GM12878 (cell line): ENCODE data around the gene SLC44A4. TPM values are rescaled to one million over a fixed set of nuclear protein-coding genes. Genes with fewer than 3 reads are reported as not detected.
A peak's percentile ranks its signal among the peaks of the same experiment; 100 is the strongest.
"Not testable (repeated sequence)": the region's sequence is repeated elsewhere in the genome, so short reads cannot be mapped to it uniquely, and the experiment has no call there.

Experiments
- ATAC-seq: fragments of 200-7000 bp; cut with Tn5 transposase; 3 replicates; pipeline ENCODE4 v1.9.1; 2020; ENCODE audit warnings: mild to moderate bottlenecking, moderate library complexity
- BruUV-seq: library from RNA; stranded (reverse); fragments of 400-500 nt; replicated peaks from 2 replicates; lab custom pipeline; 2021; lab: Mats Ljungman, UMichigan
- CTCF ChIA-PET: fragments of 300-600 bp; sonication (Branson Sonifier 250); formaldehyde crosslinking; extraction: SDS; loops from one replicate; lab custom pipeline; 2021; ENCODE audit warnings: inconsistent platforms; lab: Yijun Ruan, JAX
- POLR2A ChIA-PET: fragments of 350-600 bp; formaldehyde crosslinking; extraction: SDS; loops from one replicate; lab custom pipeline; 2021; ENCODE audit warnings: inconsistent platforms; lab: Charles Lee
- RAD21 ChIA-PET: fragments of 300-600 bp; sonication (Branson Sonifier 250); formaldehyde crosslinking; loops from one replicate; lab custom pipeline; 2023; ENCODE audit warnings: antibody characterized with exemption; ENCODE audit not compliant: unreplicated experiment; lab: Charles Lee
- SMC1A ChIA-PET: fragments of 300-600 bp; sonication (Branson Sonifier 250); formaldehyde crosslinking; loops from one replicate; lab custom pipeline; 2023; ENCODE audit not compliant: unreplicated experiment, uncharacterized antibody; lab: Charles Lee
- DNase-seq: peaks from one replicate; pipeline ENCODE4 v3.0.0-alpha.2; 2011; ENCODE audit warnings: low read depth, low spot score
- FAIRE-seq: peaks from 3 replicates; lab custom pipeline; 2011; peaks lifted over from hg19 to GRCh38; lab: Jason Lieb, UNC
- H2AFZ ChIP-seq: 2 replicates; pipeline ENCODE4 v1.6.0; 2011; ENCODE audit warnings: low read depth, low read length, control low read depth; ENCODE audit not compliant: control insufficient read depth
- H3K27ac ChIP-seq: 2 replicates; pipeline ENCODE4 v1.5.1; 2011; ENCODE audit warnings: control low read depth; ENCODE audit not compliant: control insufficient read depth, insufficient read depth
- H3K27me3 ChIP-seq, 2 experiments: replicated peaks in 1 of 2; 2 replicates each; pipeline versions ENCODE4 v1.6.0 to v1.6.1; 2011; ENCODE audit warnings: low read length in 1 of 2; ENCODE audit not compliant: control insufficient read depth in 2 of 2, insufficient read depth in 2 of 2
- H3K36me3 ChIP-seq, 2 experiments: 2 replicates each; pipeline ENCODE4 v1.5.1; 2011; ENCODE audit warnings: low read length in 1 of 2; ENCODE audit not compliant: control insufficient read depth in 2 of 2, insufficient read depth in 2 of 2
- H3K4me1 ChIP-seq: 2 replicates; pipeline ENCODE4 v1.6.1; 2011; ENCODE audit warnings: mild to moderate bottlenecking, low read length, moderate library complexity, mixed read lengths; ENCODE audit not compliant: control insufficient read depth, insufficient read depth
- H3K4me2 ChIP-seq: 2 replicates; pipeline ENCODE4 v1.6.0; 2011; ENCODE audit warnings: control low read depth; ENCODE audit not compliant: control insufficient read depth, insufficient read depth
- H3K4me3 ChIP-seq: fragments of 200-600 bp; sonication (generic); 2 replicates; pipeline ENCODE4 v1.5.1; 2016
- H3K79me2 ChIP-seq: 2 replicates; pipeline ENCODE4 v1.6.0; 2011; ENCODE audit warnings: low read length; ENCODE audit not compliant: control insufficient read depth, insufficient read depth
- H3K9ac ChIP-seq: 2 replicates; pipeline ENCODE4 v1.8.0; 2011; ENCODE audit warnings: low read length, control low read depth, mixed read lengths; ENCODE audit not compliant: control insufficient read depth, insufficient read depth
- H3K9me3 ChIP-seq: replicated peaks from 3 replicates; pipeline ENCODE4 v1.5.1; 2011; ENCODE audit warnings: mild to moderate bottlenecking, low read length; ENCODE audit not compliant: control insufficient read depth, insufficient read depth
- H4K20me1 ChIP-seq: 2 replicates; pipeline ENCODE4 v1.6.0; 2011; ENCODE audit not compliant: control insufficient read depth, insufficient read depth
- BMI1 ChIP-seq: fragments of 450-650 bp; IDR thresholded peaks from 2 replicates; pipeline ENCODE4 v1.6.1; 2016; ENCODE audit warnings: mild to moderate bottlenecking, moderate library complexity, borderline replicate concordance
- IRF3 ChIP-seq: fragments of 450-650 bp; IDR thresholded peaks from 2 replicates; pipeline ENCODE4 v1.6.1; 2014; ENCODE audit warnings: mild to moderate bottlenecking
- MTA2 ChIP-seq: fragments of 450-650 bp; IDR thresholded peaks from 2 replicates; pipeline ENCODE4 v1.6.1; 2016; ENCODE audit warnings: low read depth, mild to moderate bottlenecking, moderate library complexity
- NFYA ChIP-seq: IDR thresholded peaks from 2 replicates; pipeline ENCODE4 v1.6.1; 2011; ENCODE audit warnings: low read depth, mild to moderate bottlenecking, low read length, improper control_type of control experiment, borderline replicate concordance
- POLR2AphosphoS2 ChIP-seq: IDR thresholded peaks from 2 replicates; pipeline ENCODE4 v1.6.1; 2011; ENCODE audit warnings: low read depth, mild to moderate bottlenecking, low read length, improper control_type of control experiment, moderate library complexity
- SUPT20H ChIP-seq: IDR thresholded peaks from 2 replicates; pipeline ENCODE4 v1.6.1; 2011; ENCODE audit warnings: low read depth, mild to moderate bottlenecking, low read length, moderate library complexity, borderline replicate concordance; ENCODE audit not compliant: control insufficient read depth
- WGBS: methylation state at CpG from one replicate; pipeline ENCODE4 v1.1.6; 2016; ENCODE audit warnings: low lambda C conversion rate; ENCODE audit not compliant: insufficient replicate concordance, insufficient coverage; ENCODE audit errors: missing lambda C conversion rate; 5-methylcytosine and 5-hydroxymethylcytosine counted together
- in situ Hi-C: fragments of 300-500 bp; cut with MboI; formaldehyde crosslinking; loops from 9 replicates; pipeline ENCODE4 v1.14.3; 2018; ENCODE audit warnings: mixed read lengths
- intact Hi-C: fragments of 100-400 bp; cut with micrococcal nuclease; formaldehyde crosslinking; loops from one replicate; pipeline ENCODE4 v1.14.2; 2022; ENCODE audit not compliant: unreplicated experiment
- polyA plus RNA-seq, 11 experiments: library from polyadenylated mRNA; depleted of rRNA in 4 of 11; unstranded in 6 of 11; stranded (reverse) in 5 of 11; fragments of >200 nt; fragmentation: Nextera tagmentation in 4 of 11; fragmentation: Illumina TruSeq in 1 of 11; extraction: Ambion mirVana in 4 of 11; extraction: Trizol in 1 of 11; gene quantifications; 1 replicate in 1 of 11; 2 replicates in 10 of 11; pipeline versions ENCODE4 v1.2.1 to v1.2.3, GENCODE V29; 2011 to 2016; ENCODE audit warnings: inconsistent platforms in 2 of 11, missing spikeins in 2 of 11, low read depth in 1 of 11
- total RNA-seq, 4 experiments: library from RNA; depleted of rRNA in 3 of 4; stranded (reverse); fragments of >200 nt in 3 of 4; fragmentation: Illumina TruSeq in 1 of 4; extraction: Trizol in 1 of 4; gene quantifications; 2 replicates each; pipeline versions ENCODE4 v1.2.1 to v1.2.3, GENCODE V29; 2013 to 2021

The SLC44A4 gene
- total and polyA plus RNA-seq, 10 of the 15 experiments (the other 5 are each of a cell fraction or from before 2014, with no cell fraction given) = 0.04 to 0.24 (median 0.15) TPM; not detected in 3

DNA sequence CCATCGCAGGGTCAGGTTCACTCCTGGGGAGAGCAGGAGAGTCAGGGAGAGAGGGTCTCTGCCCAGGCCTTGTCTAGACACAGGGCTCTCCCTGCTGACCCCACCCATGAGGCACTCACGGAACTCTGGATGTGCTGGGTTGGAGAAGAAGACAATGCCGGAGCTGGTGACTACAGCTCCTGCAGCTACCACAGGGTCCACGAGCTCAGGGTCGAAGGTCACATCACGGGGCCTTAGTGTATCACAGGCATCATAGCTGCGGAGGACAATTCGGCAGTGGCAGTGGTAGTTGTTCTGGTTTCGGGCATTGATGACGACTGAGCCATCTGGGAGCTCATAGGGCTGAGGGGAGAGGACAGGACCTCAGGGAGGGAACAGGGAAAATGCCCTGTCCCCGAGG lies 18.9 kb downstream of the SLC44A4 start:
- peaks cover 0 to 3% of the 10 kb centered on the region in 2 experiments; a peak in 1 of 4 replicates for H3K36me3 ChIP-seq
- H3K79me2 ChIP-seq = no peaks in the 10 kb centered on the region; the same call in 1 of the 2 replicates
- in situ Hi-C loops = no loop called here
- 78% methylated on average over 11 of the region's 11 CpGs for WGBS
- ChIA-PET CTCF (interaction anchor here (1.3 to 1.4 kb wide), 2 partner anchors 30 to 90 kb away, joined by 3 to 4 read pairs; no protein-coding TSS in a partner anchor), RAD21 (interaction anchor here (0.9 kb wide), 1 partner anchor 260 kb away, joined by 3 read pairs; no protein-coding TSS in a partner anchor), POLR2A (interaction anchor here (1.5 kb wide), 1 partner anchor 23 kb away, joined by 4 read pairs; no protein-coding TSS in a partner anchor), SMC1A (no interaction called here)
- no peak for DNase-seq
- H3K27me3 ChIP-seq = no peaks in the 10 kb centered on the region
- intact Hi-C loops = no loop called here
- no peaks in the 10 kb centered on the region for H4K20me1 ChIP-seq
- ATAC-seq = no peak
- BruUV-seq = no TSS peak
- H2AFZ ChIP-seq = no peak overlapping the region
- no peaks in the 10 kb centered on the region for H3K9me3 ChIP-seq
- no peak for FAIRE-seq
- H3K4me3 ChIP-seq = no peak overlapping the region
- TF ChIP-seq SUPT20H = no peak
- TF ChIP-seq BMI1 = no peak
- TF ChIP-seq NFYA = no peak
- no peak for TF ChIP-seq MTA2
- 0 out of 2 replicates have a peak, but pooled peaks have one; percentile 19 for TF ChIP-seq POLR2AphosphoS2
- TF ChIP-seq, all 136 proteins: peak for 1
- H3K9ac ChIP-seq = no peak overlapping the region
- peaks cover 11% of the 10 kb centered on the region for H3K4me1 ChIP-seq
- no peak overlapping the region for H3K27ac ChIP-seq
- H3K4me2 ChIP-seq = no peak overlapping the region

GRCh38 chr6:31858707-31859106 lies 20.1 kb downstream of the SLC44A4 start:
- CTCF ChIA-PET = interaction anchor here (0.7 kb wide), 1 partner anchor 131 kb away, joined by 4 read pairs; no protein-coding TSS in a partner anchor
- in situ Hi-C loops = no loop called here
- WGBS = 91% methylated on average over 8 of the region's 8 CpGs

GRCh38 chr6:31857774-31858173 lies 21.0 kb downstream of the SLC44A4 start:
- RAD21 ChIA-PET, H3K27me3 ChIP-seq, H3K4me1 ChIP-seq, H3K9ac ChIP-seq, FAIRE-seq, H3K4me2 ChIP-seq, SMC1A ChIA-PET, intact Hi-C loops, in situ Hi-C loops, DNase-seq, H4K20me1 ChIP-seq, H3K79me2 ChIP-seq, CTCF ChIA-PET, H3K4me3 ChIP-seq, H3K36me3 ChIP-seq, H2AFZ ChIP-seq, H3K27ac ChIP-seq, BruUV-seq, ATAC-seq, H3K9me3 ChIP-seq: not testable (repeated sequence)
- POLR2A ChIA-PET = interaction anchor here (0.5 to 0.7 kb wide), 3 partner anchors 19 to 924 kb away, joined by 3 to 5 read pairs (median 3); no protein-coding TSS in a partner anchor
- 89% methylated on average over 8 of the region's 8 CpGs for WGBS

More at GRCh38 chr6:31858707-31859106, 20.1 kb downstream of the SLC44A4 start:
- SMC1A ChIA-PET = no interaction called here
- POLR2A ChIA-PET = no interaction called here
- intact Hi-C loops = no loop called here
- H3K79me2 ChIP-seq = no peaks in the 10 kb centered on the region; the same call in 1 of the 2 replicates
- peaks cover 11% of the 10 kb centered on the region for H3K4me1 ChIP-seq
- ATAC-seq (no peak), FAIRE-seq (no peak), DNase-seq (no peak)
- H3K4me3 ChIP-seq = no peak overlapping the region
- no peak overlapping the region for H3K9ac ChIP-seq
- no peaks in the 10 kb centered on the region for H4K20me1 ChIP-seq
- TF ChIP-seq IRF3 = no peak
- no peak overlapping the region for H3K27ac ChIP-seq
- H3K27me3 ChIP-seq = no peaks in the 10 kb centered on the region
- BruUV-seq = no TSS peak
- H2AFZ ChIP-seq = no peak overlapping the region
- RAD21 ChIA-PET = no interaction called here
- peaks cover 0 to 3% of the 10 kb centered on the region in 2 experiments; a peak in 1 of 4 replicates for H3K36me3 ChIP-seq
- no peaks in the 10 kb centered on the region for H3K9me3 ChIP-seq
- H3K4me2 ChIP-seq = no peak overlapping the region
